ENCODE data around the gene IGFL1.
"Not testable (repeated sequence)": the region's sequence is repeated elsewhere in the genome, so short reads cannot be mapped to it uniquely, and the experiment has no call there.

DNA sequence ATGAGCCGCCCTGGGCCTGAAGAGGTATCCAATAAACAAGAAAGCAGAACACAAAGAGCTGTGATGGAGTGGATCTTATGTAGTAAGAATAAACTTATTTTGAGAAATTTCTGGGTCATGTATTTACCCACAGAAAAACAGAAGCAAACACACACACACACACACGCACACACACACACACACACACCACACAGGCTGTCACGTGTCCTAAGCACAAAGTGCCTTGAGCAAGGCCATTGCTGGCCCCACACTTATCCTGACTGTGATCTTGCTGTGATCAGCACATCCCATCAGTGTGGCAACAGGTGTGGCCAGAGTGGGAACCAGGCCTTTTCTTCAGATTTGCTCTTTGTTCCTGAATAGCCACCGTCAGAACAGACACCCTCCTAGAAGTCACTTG lies 4.3 kb downstream of the IGFL1 start:
- TF ChIP-seq, protein P1, sequence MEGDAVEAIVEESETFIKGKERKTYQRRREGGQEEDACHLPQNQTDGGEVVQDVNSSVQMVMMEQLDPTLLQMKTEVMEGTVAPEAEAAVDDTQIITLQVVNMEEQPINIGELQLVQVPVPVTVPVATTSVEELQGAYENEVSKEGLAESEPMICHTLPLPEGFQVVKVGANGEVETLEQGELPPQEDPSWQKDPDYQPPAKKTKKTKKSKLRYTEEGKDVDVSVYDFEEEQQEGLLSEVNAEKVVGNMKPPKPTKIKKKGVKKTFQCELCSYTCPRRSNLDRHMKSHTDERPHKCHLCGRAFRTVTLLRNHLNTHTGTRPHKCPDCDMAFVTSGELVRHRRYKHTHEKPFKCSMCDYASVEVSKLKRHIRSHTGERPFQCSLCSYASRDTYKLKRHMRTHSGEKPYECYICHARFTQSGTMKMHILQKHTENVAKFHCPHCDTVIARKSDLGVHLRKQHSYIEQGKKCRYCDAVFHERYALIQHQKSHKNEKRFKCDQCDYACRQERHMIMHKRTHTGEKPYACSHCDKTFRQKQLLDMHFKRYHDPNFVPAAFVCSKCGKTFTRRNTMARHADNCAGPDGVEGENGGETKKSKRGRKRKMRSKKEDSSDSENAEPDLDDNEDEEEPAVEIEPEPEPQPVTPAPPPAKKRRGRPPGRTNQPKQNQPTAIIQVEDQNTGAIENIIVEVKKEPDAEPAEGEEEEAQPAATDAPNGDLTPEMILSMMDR (conservative IDR thresholded peaks at IDR 0.05; ENCODE audit: low read length) = not testable (repeated sequence)
- not testable (repeated sequence) for TF ChIP-seq EZH2phosphoT487 (IDR thresholded peaks at IDR 0.05; ENCODE audit: borderline replicate concordance)
